Body of pancreas (tissue), 4 donors: ENCODE results near the gene CCDC51. TPM values are rescaled to one million over a fixed set of nuclear protein-coding genes. Genes with fewer than 3 reads are reported as not detected.
A peak's percentile ranks its signal among the peaks of the same experiment; 100 is the strongest.

Experiments used
- ATAC-seq: fragments of 150-250 bp; one replicate; pipeline ENCODE4 v1.9.1; 2016
- DNase-seq, 4 donors: peaks; one replicate each; pipeline ENCODE4 v3.0.0-alpha.2; 2019
- H3K27ac ChIP-seq, 4 donors: fragments of 200-600 bp; sonication (generic); 1 replicate in 3 of 4; 2 replicates in 1 of 4; pipeline versions ENCODE4 v1.5.1 to v1.6.1; 2016 to 2019; ENCODE audit warnings: mild to moderate bottlenecking in 1 of 4, mixed read lengths in 1 of 4, moderate library complexity in 1 of 4
- H3K27me3 ChIP-seq, 2 donors: fragments of 200-600 bp; sonication (generic); one replicate each; pipeline ENCODE4 v1.6.0; 2016; ENCODE audit warnings: mild to moderate bottlenecking in 1 of 2
- H3K36me3 ChIP-seq, 2 donors: fragments of 200-600 bp; sonication (generic); replicated peaks in 1 of 2; 2 replicates each; pipeline ENCODE4 v1.5.1; 2016; ENCODE audit warnings: low read depth in 2 of 2; ENCODE audit not compliant: insufficient read depth in 1 of 2
- H3K4me1 ChIP-seq: fragments of 200-600 bp; sonication (generic); one replicate; pipeline ENCODE4 v1.6.0; 2016
- H3K4me3 ChIP-seq, 2 donors: fragments of 200-600 bp; sonication (generic); 1 replicate in 1 of 2; 2 replicates in 1 of 2; pipeline ENCODE4 v1.5.1; 2016 to 2019
- H3K9me3 ChIP-seq, 3 donors: fragments of 200-600 bp; sonication (generic); 1 replicate in 2 of 3; 2 replicates in 1 of 3; pipeline ENCODE4 v1.5.1; 2016
- CTCF ChIP-seq, 7 experiments: fragments of 450-650 bp in 4 of 7; fragments of 200-600 bp in 3 of 7; sonication (generic) in 3 of 7; IDR thresholded peaks; one replicate each; pipeline ENCODE4 v1.5.1; 2016 to 2019; ENCODE audit warnings: antibody characterized with exemption in 7 of 7
- POLR2A ChIP-seq, 3 donors: fragments of 450-650 bp; IDR thresholded peaks; one replicate each; pipeline ENCODE4 v1.6.1; 2016; ENCODE audit warnings: antibody characterized with exemption in 3 of 3, mild to moderate bottlenecking in 2 of 3
- WGBS, 2 donors: methylation state at CpG; one replicate each; pipeline ENCODE4 v1.1.5; 2017; 5-methylcytosine and 5-hydroxymethylcytosine counted together
- intact Hi-C: fragments of 100-400 bp; cut with DNase I; formaldehyde crosslinking; loops from one replicate; pipeline ENCODE4 v1.15.1; 2023
- total RNA-seq, 2 donors: library from RNA; depleted of rRNA; stranded (reverse); fragments of >200 nt; gene quantifications; one replicate each; pipeline ENCODE4 v1.1.0, GENCODE V29; 2016

The CCDC51 gene
- total RNA-seq, 2 donors from 2014 or later = 0.33 to 2.6 TPM

GRCh38 chr3:48469046-48469915, 29.4 kb upstream of the CCDC51 start:
- no peak for DNase-seq
- no peaks in the 10 kb centered on the region for H3K27me3 ChIP-seq
- intact Hi-C loops = no loop called here
- no peak overlapping the region for H3K4me3 ChIP-seq
- peaks cover 0 to 2% of the 10 kb centered on the region in 2 donors for H3K36me3 ChIP-seq
- H3K27ac ChIP-seq = peak overlapping the region in 3 of 4 donors; percentile 21 to 100 (median 100)
- WGBS, 2 donors = 78 to 80% methylated on average over 18 to 27 of the region's 29 CpGs
- ATAC-seq = no peak
- H3K9me3 ChIP-seq = no peaks in the 10 kb centered on the region
- TF ChIP-seq POLR2A (IDR thresholded peaks at IDR 0.05) (no peak), CTCF (IDR thresholded peaks at IDR 0.05) (no peak)
- peaks cover 78% of the 10 kb centered on the region for H3K4me1 ChIP-seq

- intact Hi-C loops = no loop called here
- peaks cover 0 to 2% of the 10 kb centered on the region in 2 donors for H3K36me3 ChIP-seq
- H3K4me1 ChIP-seq = peaks cover 73% of the 10 kb centered on the region
- ATAC-seq (no peak), DNase-seq (peak; percentile 67 to 80 (median 76))
- TF ChIP-seq CTCF (IDR thresholded peaks at IDR 0.05) = no peak
- TF ChIP-seq POLR2A (IDR thresholded peaks at IDR 0.05) = no peak
- whole genome bisulfite sequencing, 2 donors = 36 to 57% methylated on average over 2 to 8 of the region's 8 CpGs
- no peaks in the 10 kb centered on the region for H3K9me3 ChIP-seq
- no peaks in the 10 kb centered on the region for H3K27me3 ChIP-seq
- no peak overlapping the region for H3K4me3 ChIP-seq
- peak overlapping the region; percentile 98 to 100 (median 99) for H3K27ac ChIP-seq
These were observed 28.4 kb upstream of the CCDC51 start for GRCh38 chr3:48468329-48468731.

- Histone ChIP-seq H3K27me3 (no peaks in the 10 kb centered on the region), H3K4me3 (no peak overlapping the region), H3K4me1 (peaks cover 69% of the 10 kb centered on the region), H3K36me3 (peaks cover 0 to 2% of the 10 kb centered on the region in 2 donors), H3K27ac (peak overlapping the region; percentile 98 to 100 (median 99)), H3K9me3 (no peaks in the 10 kb centered on the region)
- DNase-seq = no peak
- no peak for TF ChIP-seq POLR2A (IDR thresholded peaks at IDR 0.05)
- TF ChIP-seq CTCF (IDR thresholded peaks at IDR 0.05) = no peak
- intact Hi-C loops = no loop called here
- 53 to 63% methylated on average over 7 of the region's 7 CpGs for WGBS, 2 donors
- ATAC-seq = no peak
These were observed 27.8 kb upstream of the CCDC51 start for GRCh38 chr3:48467473-48468267.

GRCh38 chr3:48467110-48467454, 27.2 kb upstream of the CCDC51 start:
- H3K27ac ChIP-seq = peak overlapping the region; percentile 98 to 100 (median 99)
- intact Hi-C loops = no loop called here
- no peak for DNase-seq
- H3K9me3 ChIP-seq = no peaks in the 10 kb centered on the region
- H3K4me3 ChIP-seq = no peak overlapping the region
- H3K36me3 ChIP-seq = peaks cover 0 to 2% of the 10 kb centered on the region in 2 donors
- no peak for ATAC-seq
- H3K4me1 ChIP-seq = peaks cover 66% of the 10 kb centered on the region
- H3K27me3 ChIP-seq = no peaks in the 10 kb centered on the region
- WGBS, 2 donors = 64% methylated on average over 9 of the region's 9 CpGs; no CpG with 5 or more reads in 1 of the 2 donors
- TF ChIP-seq CTCF (IDR thresholded peaks at IDR 0.05) (no peak), POLR2A (IDR thresholded peaks at IDR 0.05) (no peak)
